Forelimb muscle (tissue), 1 donor: Measurements from ENCODE around the gene PRKCH. TPM values are rescaled to one million over a fixed set of nuclear protein-coding genes. Genes with fewer than 3 reads are reported as not detected.

Experiments used
- DNase-seq: peaks from one replicate; pipeline ENCODE4 v3.0.0-alpha.2; 2013; ENCODE audit warnings: low read depth
- polyA plus RNA-seq: library from polyadenylated mRNA; unstranded; fragments of 120-200 nt; gene quantifications from one replicate; pipeline ENCODE4 v1.2.1, GENCODE V29; 2013; ENCODE audit not compliant: insufficient read length

PRKCH gene
- polyA plus RNA-seq, 1 donor = 11.5 TPM

- DNase-seq = no peak
Measured at GRCh38 chr14:61488417-61489401, 167.3 kb downstream of the PRKCH start.

DNA sequence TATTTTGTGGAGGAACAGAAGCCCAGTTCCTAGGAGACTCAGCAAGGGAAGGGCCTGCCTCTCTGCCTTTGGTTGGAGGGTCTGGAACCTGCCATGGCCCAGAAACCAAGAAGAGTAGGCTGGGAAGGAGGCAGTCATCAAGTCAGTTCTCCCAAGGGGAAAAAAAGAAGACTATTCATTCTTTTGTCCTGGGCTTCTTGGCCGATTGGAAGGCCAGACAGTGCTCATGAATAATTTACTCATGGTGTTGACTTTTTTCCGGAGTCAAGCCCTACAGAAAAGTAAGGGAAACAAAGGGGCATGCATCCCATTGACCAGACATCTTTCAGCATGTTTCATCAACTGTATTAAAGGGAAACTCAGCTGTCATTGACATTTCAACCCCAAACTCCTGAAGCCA, 168.1 kb downstream of the PRKCH start:
- no peak for DNase-seq

- no peak for DNase-seq
Measured at GRCh38 chr14:61489932-61490331, 168.6 kb downstream of the PRKCH start.

DNA sequence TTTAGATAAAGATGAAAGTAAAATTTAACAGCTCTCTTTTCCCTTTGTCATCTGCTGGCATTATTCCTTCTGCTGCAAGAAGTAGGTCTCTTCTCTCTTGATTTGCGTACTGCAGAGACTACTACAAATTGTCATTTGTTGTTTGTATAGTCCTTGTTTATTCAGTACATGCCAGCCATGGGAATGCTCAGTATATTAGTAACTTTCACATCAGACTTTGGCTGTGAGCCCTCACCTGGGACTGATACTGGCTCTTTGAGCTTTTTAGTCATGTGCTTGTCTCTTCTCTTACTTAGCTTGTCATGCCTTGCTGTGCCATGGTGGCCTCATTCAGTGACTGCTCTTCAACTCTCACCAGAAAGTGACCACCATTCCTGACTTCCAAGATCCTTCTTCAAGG, 169.8 kb downstream of the PRKCH start:
- no peak for DNase-seq

DNA sequence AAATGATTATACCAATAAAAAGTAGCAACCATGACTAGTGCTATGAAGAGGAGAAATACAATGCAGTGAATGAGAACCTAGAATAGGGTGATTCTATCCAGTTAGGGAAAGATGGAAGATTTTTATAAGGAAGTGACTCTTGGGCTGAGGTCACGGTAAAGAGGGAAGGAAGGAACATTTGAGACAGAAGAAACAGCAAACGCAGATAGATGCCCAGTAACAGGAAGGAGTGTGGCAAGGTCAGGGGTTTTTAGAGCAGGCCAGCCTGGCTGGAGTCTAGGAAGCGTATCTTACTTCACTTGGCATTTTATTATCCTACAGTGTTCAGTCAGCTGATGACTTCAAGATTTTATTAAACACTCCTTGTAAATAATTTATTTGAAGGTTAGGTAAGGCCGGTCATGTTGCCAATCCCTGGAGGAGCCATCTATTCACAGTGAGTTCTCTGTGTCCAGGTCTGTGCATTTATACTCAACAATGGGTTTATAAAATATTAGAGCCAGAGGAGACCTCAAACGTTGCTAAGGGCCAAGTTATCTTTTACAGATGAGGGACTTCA, 170.6 kb downstream of the PRKCH start:
- DNase-seq = no peak

DNA sequence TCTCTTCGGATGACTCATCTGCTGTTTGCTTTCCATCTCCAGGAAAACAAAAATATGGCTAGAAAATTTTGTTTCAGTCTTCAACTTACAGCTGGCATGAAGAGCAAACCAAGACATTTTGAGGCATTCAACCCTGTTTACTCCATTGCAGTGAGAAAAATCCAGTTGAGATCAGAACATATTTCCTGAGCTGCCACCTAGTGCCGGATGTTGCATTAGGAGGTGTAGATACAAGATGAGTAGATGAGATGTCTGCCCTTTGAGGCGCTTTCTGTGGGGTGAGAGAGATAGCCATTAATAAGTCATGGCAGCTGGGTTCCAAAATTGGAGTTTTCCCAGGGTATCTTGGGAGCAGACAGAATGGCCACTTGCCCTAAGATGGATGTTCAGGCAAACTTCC, 171.1 kb downstream of the PRKCH start:
- no peak for DNase-seq

- DNase-seq = no peak
Measured at GRCh38 chr14:61493239-61493638, 171.9 kb downstream of the PRKCH start.

GRCh38 chr14:61494018-61494417, 172.6 kb downstream of the PRKCH start:
- no peak for DNase-seq

- no peak for DNase-seq
Measured at GRCh38 chr14:61495809-61496208, 174.4 kb downstream of the PRKCH start.

GRCh38 chr14:61498303-61498702, 176.9 kb downstream of the PRKCH start:
- no peak for DNase-seq

GRCh38 chr14:61498811-61499210, 177.4 kb downstream of the PRKCH start:
- no peak for DNase-seq

DNA sequence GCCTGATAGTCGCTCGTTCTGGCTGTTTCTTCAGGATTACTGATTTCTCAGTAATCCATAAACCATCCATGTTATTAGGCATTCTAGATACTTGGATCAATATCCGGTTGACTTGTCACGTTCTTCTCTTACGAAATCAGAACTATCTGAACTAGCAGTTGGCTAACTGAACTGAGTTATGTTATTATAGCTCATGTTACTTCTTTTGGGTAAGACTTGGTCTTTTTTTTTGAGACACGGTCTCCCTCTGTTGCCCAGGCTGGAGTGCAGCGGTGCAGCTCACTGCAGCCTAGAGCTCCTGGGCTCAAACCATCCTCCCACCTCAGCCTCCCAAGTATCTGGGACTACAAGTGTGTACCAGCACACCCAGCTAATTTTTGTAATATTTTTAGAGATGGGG, 178.6 kb downstream of the PRKCH start:
- no peak for DNase-seq

GRCh38 chr14:61501714-61502458, 180.5 kb downstream of the PRKCH start:
- no peak for DNase-seq

- no peak for DNase-seq
Measured at GRCh38 chr14:61502459-61503093, 181.2 kb downstream of the PRKCH start.

DNA sequence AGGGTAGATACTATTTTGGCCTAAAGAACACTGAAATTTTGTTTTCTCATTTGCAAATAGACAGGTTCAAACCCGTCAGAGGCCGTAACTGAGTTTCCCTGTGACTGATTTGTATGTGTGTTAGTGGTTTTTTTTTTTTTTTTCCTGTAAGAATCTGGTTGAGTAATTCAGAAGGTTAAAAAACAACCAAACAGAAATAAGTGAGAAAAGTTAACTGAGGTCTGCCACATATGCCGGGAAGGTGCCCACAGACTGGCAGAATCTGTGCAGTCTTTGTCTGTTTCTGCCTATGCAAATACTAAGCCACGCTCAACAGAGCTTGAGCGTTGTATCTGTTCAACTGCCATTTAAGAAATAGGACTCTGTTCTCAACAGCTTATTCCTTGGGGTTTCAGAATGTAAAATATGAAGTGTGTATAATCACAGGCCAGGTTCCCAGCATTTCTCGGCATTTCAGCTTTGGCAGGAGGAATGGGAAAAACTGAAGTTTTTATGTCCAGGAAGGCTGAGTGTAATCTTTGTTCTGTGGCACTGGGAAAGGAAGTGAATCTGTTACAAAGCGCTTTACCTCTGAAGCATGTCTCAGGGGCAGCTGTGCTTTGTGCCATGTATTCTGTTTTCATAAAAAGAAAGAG, 181.9 kb downstream of the PRKCH start:
- peak; percentile 60 for DNase-seq

DNA sequence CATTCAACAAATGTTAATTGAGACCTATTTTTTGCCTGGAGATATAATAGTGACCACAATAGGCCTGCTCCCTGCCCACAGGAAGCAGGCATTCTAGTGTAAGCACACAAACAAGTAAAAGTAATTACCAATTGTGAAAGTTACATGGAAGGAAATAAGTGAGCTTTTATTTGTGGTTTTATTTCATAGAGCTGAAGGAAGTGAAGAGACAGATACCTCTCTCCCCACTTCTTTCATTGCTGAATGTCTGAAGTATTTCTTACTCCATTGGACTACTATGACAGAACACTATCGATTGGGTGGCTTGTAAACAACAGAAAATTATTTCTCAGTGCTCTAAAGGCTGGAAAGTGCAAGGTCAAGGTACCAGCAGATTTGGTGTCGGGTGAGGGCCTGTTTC, 183.5 kb downstream of the PRKCH start:
- no peak for DNase-seq

DNA sequence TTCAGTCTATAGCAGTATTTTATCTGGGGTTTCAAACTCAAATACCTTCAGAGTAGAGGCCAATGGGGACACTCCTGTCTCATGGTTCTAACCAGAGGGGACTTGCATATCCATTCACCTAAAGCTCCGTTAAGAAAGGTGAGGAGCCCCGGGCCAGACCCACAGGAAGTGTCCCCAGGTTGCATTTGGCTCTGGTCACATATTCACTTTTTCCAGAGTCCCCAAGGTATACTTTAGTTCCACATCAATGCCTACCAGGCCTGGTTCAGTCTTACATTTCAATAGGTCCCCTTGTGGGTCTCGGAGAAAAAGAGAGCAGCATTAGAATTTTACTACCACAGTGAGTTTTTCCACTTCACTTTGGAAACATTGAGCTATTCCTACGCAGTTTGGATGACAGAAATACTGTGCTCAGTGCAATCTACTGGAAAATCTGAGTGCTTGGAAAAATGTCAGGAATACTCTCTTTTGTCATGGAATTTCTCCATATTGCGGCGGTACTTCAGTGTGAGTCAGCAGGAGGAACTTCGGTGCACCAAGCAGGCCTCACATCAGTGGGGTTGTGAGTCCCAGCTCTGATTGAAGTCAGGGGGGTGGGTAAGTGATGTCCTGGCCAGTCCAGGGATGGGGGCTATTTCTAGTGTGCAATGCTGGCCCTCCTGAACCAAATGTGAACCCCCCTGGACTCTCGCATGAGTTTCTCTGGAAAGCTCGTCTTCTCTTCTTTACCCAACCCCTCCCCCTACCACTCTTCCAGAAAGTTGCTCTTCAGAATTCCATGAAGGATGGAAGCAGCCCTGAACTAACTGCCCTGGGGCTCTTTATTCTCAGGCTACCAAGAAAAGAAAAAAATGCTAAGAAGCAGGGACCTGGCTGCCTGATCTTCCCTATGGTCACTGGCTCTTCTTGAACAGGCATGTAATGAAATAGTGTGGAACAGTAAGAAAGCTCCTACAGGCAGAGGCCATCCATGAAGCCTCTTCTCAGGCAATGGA, 184.7 kb downstream of the PRKCH start:
- DNase-seq = peak; percentile 90

DNA sequence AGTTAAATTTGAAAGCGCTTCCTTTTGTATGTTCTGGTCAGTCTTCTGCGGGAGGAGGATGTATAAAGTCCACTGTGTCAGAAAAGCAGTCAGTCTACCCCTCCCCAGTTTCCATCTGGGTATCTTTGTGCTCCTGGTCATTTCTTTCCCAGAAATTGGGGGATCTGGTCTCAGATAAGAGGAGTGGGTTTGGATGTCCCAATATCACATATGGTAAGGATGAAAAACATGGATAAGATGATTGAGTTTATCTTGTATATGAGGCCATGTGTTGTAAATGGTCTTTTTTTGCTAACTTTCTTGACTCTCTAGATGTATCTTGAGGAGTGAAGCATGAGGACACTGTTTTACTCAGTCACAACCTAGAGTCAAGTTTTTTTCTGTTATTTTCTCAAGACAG, 187.1 kb downstream of the PRKCH start:
- DNase-seq = no peak

DNA sequence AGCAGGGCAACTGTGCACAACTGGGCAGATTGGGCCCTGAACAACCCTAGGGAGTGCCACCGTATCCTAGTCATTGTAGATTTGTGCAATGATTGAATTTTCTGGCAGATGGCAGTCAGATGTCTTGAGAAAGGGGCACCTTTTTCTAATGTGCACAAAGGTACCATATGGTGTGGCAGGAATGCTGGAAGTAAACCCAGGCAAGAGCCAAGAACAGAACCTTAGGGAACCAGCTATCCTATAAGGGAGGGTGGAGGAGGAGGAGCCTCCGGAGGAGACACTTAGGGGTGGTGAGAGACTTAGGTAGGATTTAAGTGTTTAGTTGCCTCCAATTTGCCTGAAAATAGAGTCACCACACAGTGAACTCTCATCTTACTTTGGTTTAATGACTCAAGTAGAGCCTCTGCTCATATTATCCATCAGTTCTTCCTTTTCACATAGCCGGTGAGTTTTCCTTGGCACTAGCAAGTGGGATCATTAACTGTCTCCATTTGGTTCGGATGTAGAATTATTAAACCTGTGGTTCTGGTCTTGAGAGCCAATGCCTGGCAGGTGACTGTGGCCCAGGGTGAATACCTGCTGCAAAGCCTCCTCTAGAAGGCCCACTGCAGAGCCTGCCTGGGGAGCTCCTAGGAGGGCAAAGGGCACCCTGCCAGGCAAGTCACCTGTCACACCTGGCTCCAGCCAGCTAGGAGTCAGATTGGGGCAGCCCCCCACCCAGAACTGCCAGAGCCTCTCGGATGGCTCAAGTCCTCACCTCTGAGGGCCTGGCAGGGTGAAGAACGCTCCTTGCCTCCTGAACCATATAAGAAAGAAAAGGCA, 189.6 kb downstream of the PRKCH start:
- DNase-seq = no peak
